Anterior cingulate cortex (tissue), 58 donors: Measurements from ENCODE around the gene DPCD.

Source experiments
- DNase-seq, 58 donors: peaks; one replicate each; lab custom pipeline; 2025; lab: John Stamatoyannopoulos, UW

DPCD gene

DNA sequence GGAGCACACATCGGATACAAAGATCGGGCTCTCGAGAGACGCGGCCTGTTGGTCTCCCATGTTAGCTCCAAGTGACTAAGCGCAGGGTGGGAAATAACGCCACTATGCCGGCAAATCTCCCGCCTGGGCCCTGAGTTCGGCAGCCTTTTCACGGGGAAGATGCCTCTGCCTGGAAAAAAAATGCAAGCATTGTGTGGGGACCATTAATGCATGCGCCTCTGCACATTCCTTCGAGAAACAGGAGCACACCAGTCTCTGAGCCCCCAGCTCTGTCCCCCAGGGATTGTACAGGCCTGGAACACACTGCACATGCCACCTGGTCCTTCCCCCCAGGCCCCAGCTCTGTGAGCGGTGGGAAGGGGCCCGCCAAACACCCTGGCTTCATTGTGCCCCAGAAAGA is 62.7 kb downstream of the DPCD start:
- no peak for DNase-seq

- no peak for DNase-seq
These were observed 63.2 kb downstream of the DPCD start for GRCh38 chr10:101651336-101651735.

DNA sequence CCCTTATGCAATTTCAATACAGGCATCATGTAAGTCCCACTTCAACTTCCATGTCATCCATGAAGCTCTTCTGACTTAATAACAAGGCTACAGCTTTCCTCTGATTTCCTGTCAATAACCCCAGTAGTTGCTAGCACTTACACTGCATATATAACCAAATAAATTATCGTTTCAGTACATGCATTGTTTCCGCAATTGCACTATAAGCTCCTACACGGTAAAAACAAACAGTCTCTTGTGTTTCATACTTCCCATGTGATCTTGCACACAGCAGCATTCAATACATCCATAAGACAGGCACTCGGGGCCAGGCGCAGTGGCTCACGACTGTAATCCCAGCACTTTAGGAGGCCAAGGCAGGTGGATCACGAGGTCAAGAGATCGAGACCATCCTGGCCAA is 65.4 kb downstream of the DPCD start:
- no peak for DNase-seq

- no peak for DNase-seq
These were observed 67.4 kb downstream of the DPCD start for GRCh38 chr10:101655570-101655969.

DNA sequence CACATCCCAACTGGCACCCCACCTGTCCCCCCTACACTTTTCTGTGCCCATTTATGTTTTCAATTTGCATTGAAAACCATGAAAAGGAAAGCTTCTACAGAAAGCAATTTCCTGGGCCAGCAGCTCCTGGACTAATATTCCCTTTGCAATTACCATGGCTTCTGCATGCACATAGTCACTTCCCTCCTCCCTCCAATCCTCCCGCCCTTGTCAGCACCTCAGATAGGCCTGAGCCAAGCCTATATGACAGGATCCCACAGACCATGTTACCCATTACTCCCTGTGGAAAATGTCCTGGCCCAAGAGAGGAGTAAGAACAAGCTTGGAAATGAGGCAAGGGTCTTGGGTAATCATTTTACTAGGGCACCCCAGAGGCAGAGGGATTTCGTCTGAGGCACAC is 68.8 kb downstream of the DPCD start:
- no peak for DNase-seq

- no peak for DNase-seq
These were observed 70.9 kb downstream of the DPCD start for GRCh38 chr10:101658975-101659374.
